Astrocyte (in vitro differentiated cells and primary cell): ENCODE data around the gene FAM50A.

Source experiments
- CTCF ChIP-seq: IDR thresholded peaks from 2 replicates; pipeline ENCODE4 v1.5.1; 2011; ENCODE audit warnings: low read depth, mild to moderate bottlenecking, inconsistent platforms, low read length, moderate library complexity; ENCODE audit not compliant: insufficient read depth
- EZH2 ChIP-seq: IDR thresholded peaks from 2 replicates; pipeline ENCODE4 v1.6.1; 2012; ENCODE audit warnings: mild to moderate bottlenecking, low read length, inconsistent platforms; ENCODE audit not compliant: insufficient read depth

DNA sequence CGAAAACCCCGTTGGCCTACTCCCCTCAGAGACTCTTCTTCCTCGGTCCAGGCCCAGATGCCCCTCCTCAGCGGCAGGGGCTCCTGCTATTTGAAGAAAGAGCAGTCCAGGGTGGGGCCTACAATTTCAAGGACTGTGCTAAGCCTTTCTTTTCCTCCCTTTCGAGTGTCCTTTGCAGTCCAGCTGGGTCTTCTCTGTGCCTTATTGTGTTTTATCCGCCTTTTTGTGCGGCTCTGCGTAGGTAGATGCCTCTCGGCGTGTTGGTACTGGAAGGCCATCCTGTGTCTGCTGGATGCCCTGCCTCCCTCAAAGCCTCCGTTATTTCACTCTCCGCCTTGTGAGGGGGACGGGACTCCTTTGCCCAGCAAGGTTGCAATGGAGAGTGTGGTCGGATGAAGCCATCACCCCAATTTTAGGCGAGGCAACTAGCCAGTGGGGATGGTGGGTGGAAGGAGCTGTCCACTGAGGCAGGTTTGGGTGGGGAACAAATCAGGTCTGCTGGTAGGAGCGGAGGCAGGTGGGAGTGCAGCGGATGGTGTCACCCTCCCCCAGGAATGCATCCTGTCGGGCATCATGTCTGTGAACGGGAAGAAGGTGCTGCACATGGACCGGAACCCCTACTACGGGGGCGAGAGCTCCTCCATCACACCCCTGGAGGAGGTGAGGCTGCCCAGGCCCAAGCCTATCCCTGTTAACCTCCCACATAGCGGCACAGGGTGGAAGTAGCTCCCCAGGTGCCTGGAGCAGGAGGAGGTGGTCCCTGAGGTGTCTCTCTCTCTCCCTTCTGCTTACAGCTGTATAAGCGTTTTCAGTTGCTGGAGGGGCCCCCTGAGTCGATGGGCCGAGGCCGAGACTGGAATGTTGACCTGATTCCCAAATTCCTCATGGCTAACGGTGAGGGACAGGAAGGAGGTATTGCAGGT is 5.7 kb upstream of the FAM50A start:
- TF ChIP-seq CTCF, result no peak
- no peak for TF ChIP-seq EZH2
